IPS-15b (cell line): ENCODE data around the gene TCERG1L.

Experiments used
- H3K27me3 ChIP-seq: one replicate; pipeline ENCODE4 v1.6.1; 2013; ENCODE audit warnings: low read length; ENCODE audit not compliant: control insufficient read depth, insufficient read depth
- H3K36me3 ChIP-seq: one replicate; pipeline ENCODE4 v1.6.1; 2013; ENCODE audit warnings: low read length; ENCODE audit not compliant: control insufficient read depth, insufficient read depth
- H3K4me1 ChIP-seq: one replicate; pipeline ENCODE4 v1.6.1; 2013; ENCODE audit warnings: mild to moderate bottlenecking, low read length; ENCODE audit not compliant: control insufficient read depth, insufficient read depth
- H3K4me3 ChIP-seq: one replicate; pipeline ENCODE4 v1.5.1; 2013; ENCODE audit warnings: low read depth, low read length
- H3K9ac ChIP-seq: one replicate; pipeline ENCODE4 v1.6.1; 2013; ENCODE audit warnings: low read depth, mild to moderate bottlenecking, low read length
- H3K9me3 ChIP-seq: one replicate; pipeline ENCODE4 v1.6.1; 2013; ENCODE audit warnings: mild to moderate bottlenecking, low read length; ENCODE audit not compliant: control insufficient read depth, insufficient read depth

Gene TCERG1L

DNA sequence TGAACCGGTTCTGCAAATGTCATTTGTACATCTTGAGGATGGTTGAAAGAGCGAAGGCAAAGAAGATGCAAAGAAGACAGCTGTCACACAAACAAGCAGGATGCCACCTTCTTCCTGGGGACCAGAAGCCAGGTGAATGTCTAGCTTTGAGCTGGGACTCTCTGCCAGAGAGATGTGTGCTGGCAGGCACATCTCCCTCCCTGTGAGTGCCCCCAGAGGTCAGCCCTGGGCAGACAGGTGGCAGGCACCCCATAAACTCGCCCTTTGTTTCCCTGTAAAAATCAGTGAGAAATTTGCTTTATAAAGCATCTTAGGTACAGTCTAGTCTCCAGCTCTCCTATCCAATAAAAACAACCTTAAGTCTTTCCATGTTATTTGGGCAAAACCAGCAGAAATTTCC lies 2.6 kb upstream of the TCERG1L start:
- no peak overlapping the region for H3K9ac ChIP-seq
- H3K27me3 ChIP-seq = peaks cover 18% of the 10 kb centered on the region
- peaks cover 4% of the 10 kb centered on the region for H3K4me1 ChIP-seq
- no peaks in the 10 kb centered on the region for H3K36me3 ChIP-seq
- no peaks in the 10 kb centered on the region for H3K9me3 ChIP-seq
- no peak overlapping the region for H3K4me3 ChIP-seq

DNA sequence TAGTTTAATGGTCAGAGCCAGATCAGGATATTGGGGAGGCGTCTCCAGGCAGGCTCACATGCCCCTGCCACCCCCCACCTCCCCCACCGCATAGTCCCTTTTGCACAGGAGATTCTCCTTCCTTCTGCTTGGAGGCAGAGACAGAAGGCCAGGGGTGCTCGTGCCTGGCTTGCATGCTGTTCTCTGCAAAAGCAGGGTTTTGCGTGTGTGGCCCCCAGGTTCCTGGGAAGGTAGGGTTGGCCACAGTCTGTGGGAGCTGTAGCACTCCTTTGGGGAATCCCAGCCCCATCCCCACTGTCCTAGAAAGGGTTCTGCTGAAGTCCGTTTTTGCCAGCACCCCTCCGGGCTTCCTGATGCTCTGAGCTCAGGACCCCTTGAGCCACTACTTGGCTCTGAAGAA lies 1.9 kb upstream of the TCERG1L start:
- Histone ChIP-seq H3K4me3 (no peak overlapping the region), H3K9ac (no peak overlapping the region), H3K4me1 (peaks cover 4% of the 10 kb centered on the region), H3K36me3 (no peaks in the 10 kb centered on the region), H3K27me3 (peaks cover 16% of the 10 kb centered on the region), H3K9me3 (no peaks in the 10 kb centered on the region)

DNA sequence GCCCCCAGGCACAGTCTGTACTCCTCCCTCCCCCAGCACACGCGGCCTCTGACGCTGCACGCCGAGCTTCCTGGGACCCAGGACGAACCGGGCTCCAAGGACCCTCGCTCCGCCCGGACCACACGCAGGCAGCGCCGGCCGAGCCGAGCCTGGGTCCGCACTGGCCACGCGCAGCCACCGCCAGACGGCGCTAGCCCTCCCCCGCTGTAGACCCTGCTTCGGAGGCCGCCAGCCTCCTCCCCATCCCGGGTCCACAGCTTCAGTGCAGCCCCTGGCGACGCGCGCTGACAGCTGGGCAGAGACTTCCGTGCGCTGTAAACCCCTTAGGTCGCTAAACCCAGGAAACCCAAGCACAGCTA lies 936 bp upstream of the TCERG1L start:
- Histone ChIP-seq H3K36me3 (no peaks in the 10 kb centered on the region), H3K4me3 (peak overlapping the region; percentile 62), H3K9ac (no peak overlapping the region), H3K9me3 (no peaks in the 10 kb centered on the region), H3K27me3 (peaks cover 15% of the 10 kb centered on the region), H3K4me1 (peaks cover 4% of the 10 kb centered on the region)

DNA sequence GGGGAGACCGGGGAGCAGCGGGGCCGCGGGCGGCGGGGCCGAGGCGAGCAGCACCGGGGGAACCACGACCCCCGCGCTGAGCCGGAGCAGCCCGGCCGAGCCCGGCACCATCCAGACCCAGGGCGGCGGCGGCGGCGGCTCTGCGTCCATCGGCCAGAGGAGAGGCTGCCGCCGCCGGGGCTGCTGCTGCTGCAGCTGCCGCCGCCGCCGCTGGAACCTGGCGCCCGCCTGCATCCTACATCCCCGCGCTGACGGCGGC lies 190 bp downstream of the TCERG1L start:
- Histone ChIP-seq H3K27me3 (peaks cover 15% of the 10 kb centered on the region), H3K9ac (no peak overlapping the region), H3K36me3 (no peaks in the 10 kb centered on the region), H3K4me1 (peaks cover 4% of the 10 kb centered on the region), H3K4me3 (peak overlapping the region; percentile 18), H3K9me3 (no peaks in the 10 kb centered on the region)

DNA sequence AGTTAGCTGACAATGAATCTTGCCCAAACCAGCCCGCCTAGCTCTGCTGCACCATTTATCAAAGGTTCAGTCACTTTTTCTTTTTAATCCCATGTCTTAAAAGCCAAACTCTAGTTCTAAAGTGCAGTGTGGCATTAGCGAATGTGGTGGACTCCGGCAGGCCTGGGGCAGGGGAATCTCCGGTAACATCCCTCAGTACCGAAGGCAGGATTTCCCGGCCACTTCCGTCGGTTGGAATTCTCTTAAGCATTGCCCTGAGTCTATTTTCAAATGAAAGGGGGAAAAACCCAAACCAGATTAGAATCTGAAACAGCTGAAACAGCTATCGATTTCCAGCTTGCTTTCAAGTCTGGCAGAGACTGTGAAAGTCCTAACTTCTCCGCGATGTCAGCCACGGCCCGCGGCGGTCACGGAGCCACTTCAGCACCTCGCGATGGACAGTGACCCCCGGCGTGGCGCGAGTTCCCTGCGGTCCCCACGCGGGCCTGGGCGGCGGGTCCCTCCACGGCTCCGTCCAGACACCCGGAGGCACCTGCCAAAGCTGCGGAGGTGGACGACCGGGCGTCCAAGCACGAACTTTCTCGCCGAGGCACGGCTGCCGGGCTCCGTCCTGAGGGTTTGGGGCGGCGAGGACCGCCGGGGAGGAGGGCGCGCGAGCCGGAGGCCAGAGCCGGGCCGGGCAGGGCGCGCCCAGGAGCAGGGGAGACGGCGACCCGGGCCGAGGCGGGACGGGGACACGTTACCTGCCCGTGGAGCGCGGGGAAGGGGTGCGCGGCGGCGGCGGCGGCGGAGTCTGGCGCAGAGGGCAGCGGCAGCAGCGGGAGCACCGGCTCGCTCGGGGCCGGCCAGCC lies 745 bp downstream of the TCERG1L start:
- Histone ChIP-seq H3K9me3 (no peaks in the 10 kb centered on the region), H3K4me3 (peak overlapping the region; percentile 62), H3K36me3 (no peaks in the 10 kb centered on the region), H3K9ac (no peak overlapping the region), H3K27me3 (peaks cover 15% of the 10 kb centered on the region), H3K4me1 (peaks cover 4% of the 10 kb centered on the region)

DNA sequence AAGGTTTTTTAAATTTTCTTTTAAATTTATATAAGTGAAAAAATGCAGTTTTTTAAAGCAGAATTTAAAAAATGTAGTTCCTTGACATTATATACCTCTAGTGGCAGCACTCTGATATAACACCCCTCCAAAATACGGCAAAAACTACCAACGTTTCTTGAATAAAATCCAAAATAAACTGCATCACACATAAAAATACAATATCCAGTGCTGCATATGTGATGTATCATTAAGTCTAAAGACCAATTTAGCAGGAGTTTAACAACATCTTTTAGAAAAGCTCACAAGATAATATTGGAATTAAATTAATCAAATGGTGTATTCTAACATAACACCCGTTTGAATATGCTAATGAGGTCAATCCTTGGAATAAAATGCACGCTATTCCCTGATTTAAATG lies 1.4 kb downstream of the TCERG1L start:
- Histone ChIP-seq H3K36me3 (no peaks in the 10 kb centered on the region), H3K4me3 (peak overlapping the region; percentile 62), H3K4me1 (peaks cover 4% of the 10 kb centered on the region), H3K27me3 (peaks cover 15% of the 10 kb centered on the region), H3K9ac (no peak overlapping the region), H3K9me3 (no peaks in the 10 kb centered on the region)

DNA sequence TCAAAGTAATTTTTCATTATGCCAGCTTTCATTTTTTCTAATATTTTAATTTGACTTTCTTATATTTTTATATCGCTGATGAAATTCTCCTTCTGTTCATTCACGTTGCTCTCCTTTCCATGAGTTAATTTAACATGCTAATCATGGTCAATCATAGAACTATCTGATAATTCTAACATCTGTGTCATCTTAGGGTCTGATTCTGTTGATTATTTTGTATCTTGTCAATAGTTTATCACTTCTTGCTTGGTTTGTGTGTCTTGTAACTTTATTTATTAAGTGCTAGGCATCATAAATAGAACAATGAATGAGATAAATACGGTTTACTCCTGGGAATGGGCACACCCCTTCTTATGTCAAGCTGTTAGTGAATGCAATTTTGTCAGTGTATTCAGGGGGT lies 11.0 kb downstream of the TCERG1L start:
- Histone ChIP-seq H3K36me3 (no peaks in the 10 kb centered on the region), H3K9me3 (peaks cover 6% of the 10 kb centered on the region), H3K4me1 (no peaks in the 10 kb centered on the region), H3K4me3 (no peak overlapping the region), H3K9ac (no peak overlapping the region), H3K27me3 (no peaks in the 10 kb centered on the region)

DNA sequence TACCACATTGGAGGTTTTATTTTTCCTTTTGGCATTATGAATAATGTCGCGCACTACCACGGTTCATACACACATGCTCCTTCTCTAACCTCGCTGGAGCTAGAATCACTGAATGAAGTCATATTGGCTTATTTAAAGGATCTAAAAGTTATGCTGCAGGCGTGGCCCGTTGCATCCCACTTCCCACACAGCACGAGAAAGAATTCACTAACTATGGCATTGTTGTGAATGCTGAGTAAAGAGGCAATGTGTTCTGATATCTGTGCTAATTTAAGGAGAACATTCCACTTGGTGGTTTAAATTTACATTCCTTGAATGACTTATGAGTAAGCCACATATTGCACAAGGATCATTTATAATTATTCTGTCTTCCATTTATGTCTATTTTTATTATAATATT lies 20.7 kb downstream of the TCERG1L start:
- Histone ChIP-seq H3K9ac (no peak overlapping the region), H3K4me3 (no peak overlapping the region), H3K36me3 (no peaks in the 10 kb centered on the region), H3K4me1 (no peaks in the 10 kb centered on the region), H3K9me3 (no peaks in the 10 kb centered on the region), H3K27me3 (no peaks in the 10 kb centered on the region)

DNA sequence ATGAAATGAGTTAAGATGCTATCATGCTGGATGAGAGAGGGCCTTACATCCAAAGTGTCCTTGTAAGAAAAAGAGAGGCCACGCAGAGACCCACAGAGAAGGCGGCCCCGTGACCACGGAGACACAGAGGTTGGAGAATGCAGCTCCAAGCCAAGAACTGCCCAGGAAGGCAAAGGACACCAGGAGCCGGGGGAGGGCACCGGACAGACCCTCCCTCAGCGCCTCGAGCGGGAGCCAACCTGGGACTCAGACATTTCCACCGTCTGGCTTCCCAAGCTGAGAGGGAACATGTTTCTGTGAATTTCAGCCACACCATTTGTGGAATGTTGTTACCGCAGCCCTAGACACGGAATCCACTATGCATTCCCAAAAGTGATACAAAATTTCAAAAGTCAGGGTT lies 22.9 kb downstream of the TCERG1L start:
- Histone ChIP-seq H3K9ac (no peak overlapping the region), H3K4me3 (no peak overlapping the region), H3K36me3 (no peaks in the 10 kb centered on the region), H3K4me1 (no peaks in the 10 kb centered on the region), H3K9me3 (no peaks in the 10 kb centered on the region), H3K27me3 (no peaks in the 10 kb centered on the region)

DNA sequence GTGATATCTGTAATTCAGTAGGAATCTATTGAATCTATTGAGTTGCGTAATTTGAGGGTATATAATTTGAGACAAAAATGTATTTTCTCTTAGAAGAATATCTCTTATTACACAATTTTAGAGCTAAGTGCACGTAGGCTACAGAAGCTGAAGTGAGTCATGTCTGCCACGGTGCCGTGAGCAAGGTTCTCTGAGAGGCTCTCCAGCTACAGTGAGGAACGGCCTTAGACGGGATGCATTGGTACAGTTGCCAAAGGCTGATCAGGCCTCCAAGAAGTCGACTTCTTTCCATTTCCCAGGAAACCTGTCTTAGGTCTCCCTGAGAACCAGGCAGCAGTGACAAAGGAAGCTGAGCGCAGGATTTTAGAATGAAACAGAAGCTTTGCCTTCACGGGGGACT lies 28.6 kb downstream of the TCERG1L start:
- no peaks in the 10 kb centered on the region for H3K9me3 ChIP-seq
- H3K9ac ChIP-seq = no peak overlapping the region
- no peak overlapping the region for H3K4me3 ChIP-seq
- H3K27me3 ChIP-seq = no peaks in the 10 kb centered on the region
- H3K4me1 ChIP-seq = no peaks in the 10 kb centered on the region
- no peaks in the 10 kb centered on the region for H3K36me3 ChIP-seq

DNA sequence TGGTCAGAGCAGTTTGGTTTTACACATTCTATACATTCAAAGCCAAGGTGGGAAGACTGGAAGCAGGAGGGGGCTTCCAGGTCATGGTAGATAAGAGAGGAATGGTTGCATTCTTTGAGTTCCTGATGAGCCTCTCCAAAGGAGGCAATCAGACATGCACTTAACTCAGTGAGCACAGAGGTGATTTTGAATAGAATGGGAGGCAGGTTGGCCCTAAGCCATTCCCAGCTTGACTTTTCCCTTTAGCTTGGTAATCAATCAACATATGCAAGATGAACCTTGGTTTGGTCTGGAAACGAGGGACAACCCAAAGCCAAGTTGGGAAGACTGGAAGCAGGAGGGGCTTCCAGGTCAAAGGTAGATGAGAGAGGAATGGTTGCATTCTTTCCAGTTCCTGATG lies 31.4 kb downstream of the TCERG1L start:
- no peaks in the 10 kb centered on the region for H3K9me3 ChIP-seq
- H3K36me3 ChIP-seq = no peaks in the 10 kb centered on the region

DNA sequence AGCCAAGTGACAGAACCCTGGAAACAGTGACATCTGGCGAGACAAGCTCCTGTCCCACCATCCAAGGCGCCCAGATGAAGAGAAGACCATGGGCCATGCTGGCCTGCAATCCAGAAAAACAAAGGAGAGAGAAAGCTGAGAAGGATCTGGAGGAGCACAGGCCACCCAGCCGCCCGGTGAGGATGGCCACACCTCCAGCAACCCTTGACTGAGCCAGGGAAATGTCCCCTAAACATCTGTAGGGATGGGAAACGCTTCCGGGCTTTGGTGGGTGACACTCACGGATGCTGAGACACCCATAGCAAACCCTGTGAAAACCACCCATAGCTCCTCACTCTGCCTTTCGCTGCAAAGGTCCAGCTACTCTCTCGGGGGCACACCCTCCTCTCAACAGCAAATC lies 32.0 kb downstream of the TCERG1L start:
- Histone ChIP-seq H3K27me3 (no peaks in the 10 kb centered on the region), H3K36me3 (no peaks in the 10 kb centered on the region), H3K4me1 (no peaks in the 10 kb centered on the region), H3K9ac (no peak overlapping the region), H3K4me3 (no peak overlapping the region), H3K9me3 (no peaks in the 10 kb centered on the region)

More for the DNA sequence above, 31.4 kb downstream of the TCERG1L start:
- H3K27me3 ChIP-seq = no peaks in the 10 kb centered on the region
- H3K4me3 ChIP-seq = no peak overlapping the region
- H3K4me1 ChIP-seq = no peaks in the 10 kb centered on the region
- no peak overlapping the region for H3K9ac ChIP-seq
